Right ventricle myocardium inferior (tissue), 1 donor: Measurements from ENCODE around the gene MAGEF1. TPM values are rescaled to one million over a fixed set of nuclear protein-coding genes. Genes with fewer than 3 reads are reported as not detected.

Source experiments
- ATAC-seq: fragments of 200-7000 bp; cut with Tn5 transposase; one replicate; pipeline ENCODE4 v1.9.1; 2020; ENCODE audit warnings: mild to moderate bottlenecking, moderate library complexity
- DNase-seq: peaks from one replicate; pipeline ENCODE4 v3.0.0; 2021; ENCODE audit errors: missing footprints
- intact Hi-C: fragments of 100-400 bp; cut with DNase I; formaldehyde crosslinking; loops from one replicate; pipeline ENCODE4 v1.11.0; 2022
- long read RNA-seq: library from polyadenylated mRNA; unstranded; transcript quantifications from one replicate; pipeline ENCODE4 v2.0.0, GENCODE V29; 2021
- total RNA-seq: library from RNA; stranded (reverse); fragmentation: NEBNext Ultra II Directional; extraction: Animal tissue kit (Norgen Biotek cat#: 25700); gene quantifications from one replicate; pipeline ENCODE4 v1.2.1, GENCODE V29; 2021
- donor health status: DM: no; HTN: yes; CAD: no; lungs with severe emphysema.

MAGEF1 gene, protein sequence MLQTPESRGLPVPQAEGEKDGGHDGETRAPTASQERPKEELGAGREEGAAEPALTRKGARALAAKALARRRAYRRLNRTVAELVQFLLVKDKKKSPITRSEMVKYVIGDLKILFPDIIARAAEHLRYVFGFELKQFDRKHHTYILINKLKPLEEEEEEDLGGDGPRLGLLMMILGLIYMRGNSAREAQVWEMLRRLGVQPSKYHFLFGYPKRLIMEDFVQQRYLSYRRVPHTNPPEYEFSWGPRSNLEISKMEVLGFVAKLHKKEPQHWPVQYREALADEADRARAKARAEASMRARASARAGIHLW
- 31.3 TPM for total RNA-seq
- long read RNA-seq, transcript MAGEF1-201 (1 exons, 1,636 nt): major isoform, 28 of 28 reads
- long read RNA-seq, partial matches to known transcripts: 0 of 28 reads
- long read RNA-seq, other reads (novel, unspliced or antisense): 0 of 28 reads

DNA sequence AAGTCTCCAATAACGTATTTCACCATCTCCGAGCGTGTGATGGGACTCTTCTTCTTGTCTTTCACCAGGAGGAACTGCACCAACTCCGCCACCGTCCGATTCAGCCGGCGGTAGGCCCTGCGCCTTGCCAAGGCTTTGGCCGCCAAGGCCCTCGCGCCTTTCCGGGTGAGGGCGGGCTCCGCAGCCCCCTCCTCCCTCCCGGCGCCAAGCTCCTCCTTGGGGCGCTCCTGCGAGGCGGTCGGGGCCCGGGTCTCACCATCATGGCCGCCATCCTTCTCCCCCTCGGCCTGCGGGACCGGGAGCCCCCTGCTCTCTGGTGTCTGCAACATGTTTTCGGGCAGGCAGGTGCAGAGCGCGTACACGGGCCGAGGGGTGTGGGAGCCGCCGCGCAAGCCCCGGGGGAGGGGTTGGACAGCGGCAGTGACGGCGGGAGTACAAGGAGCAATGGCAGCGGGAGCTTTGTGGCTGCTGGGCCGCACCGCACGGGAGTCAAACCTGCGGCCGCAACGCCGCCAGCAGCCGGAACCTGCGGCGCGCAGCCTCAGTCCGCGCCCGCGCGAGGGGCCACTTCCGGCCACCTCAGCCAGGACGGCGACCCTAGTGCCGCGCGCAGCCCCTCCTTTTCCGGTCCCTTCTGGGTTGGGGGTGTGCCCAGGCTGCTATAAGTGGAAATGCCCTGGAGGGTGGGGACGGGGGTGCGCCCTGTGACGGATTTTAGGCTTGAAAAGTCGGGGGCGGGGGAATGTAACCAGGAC is at the start of gene MAGEF1:
Gene MAGEF1, minus strand, starts transcription at position 572 of the 755 bp plus-strand sequence. Its CDS starts 243 bp downstream, at position 329.
- DNase-seq: peak; percentile 88
- ATAC-seq: peak; percentile 94
- intact Hi-C loops: loop anchor here (2.0 kb wide), 1 partner anchor 129 kb away; no protein-coding TSS in a partner anchor

DNA sequence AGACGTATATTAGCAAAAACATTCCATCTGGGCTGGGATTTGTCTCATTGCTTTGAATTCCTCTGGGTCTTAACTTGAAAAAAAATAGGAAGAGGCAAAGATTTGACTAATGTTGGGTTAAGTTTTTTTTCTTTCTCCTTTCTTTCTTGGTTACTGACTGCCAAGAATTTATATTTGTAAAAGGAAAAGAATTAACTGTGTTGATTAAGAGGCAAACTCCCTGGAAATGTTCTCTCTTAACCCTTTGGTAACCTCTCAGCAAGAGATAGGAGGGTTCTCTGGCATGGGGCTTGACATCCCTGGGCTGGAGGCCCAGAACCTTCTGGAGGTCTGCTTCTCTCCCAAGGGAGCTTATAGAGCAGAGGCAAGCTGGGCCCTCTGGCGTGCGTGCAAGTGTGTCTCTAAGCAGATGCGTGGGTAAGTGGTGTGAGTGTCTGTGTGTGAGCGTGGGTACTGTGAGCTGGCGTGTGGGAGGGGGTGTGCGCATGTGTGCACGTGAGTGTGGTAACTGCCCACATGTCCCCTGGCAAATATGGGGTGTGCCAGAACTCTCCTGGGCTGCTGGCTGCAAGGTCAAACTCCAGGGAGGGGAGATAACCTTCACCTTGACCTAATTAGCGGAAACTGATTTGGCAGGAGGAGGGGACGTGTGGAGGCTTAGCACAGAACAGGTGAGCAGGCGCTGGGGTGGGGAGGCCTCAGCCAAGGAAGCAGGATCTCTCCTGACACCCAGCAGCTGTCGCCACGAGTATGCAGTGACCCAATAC is 49.4 kb upstream of the MAGEF1 start:
- intact Hi-C loops: no loop called here
- ATAC-seq: peak; percentile 47
- no peak for DNase-seq

DNA sequence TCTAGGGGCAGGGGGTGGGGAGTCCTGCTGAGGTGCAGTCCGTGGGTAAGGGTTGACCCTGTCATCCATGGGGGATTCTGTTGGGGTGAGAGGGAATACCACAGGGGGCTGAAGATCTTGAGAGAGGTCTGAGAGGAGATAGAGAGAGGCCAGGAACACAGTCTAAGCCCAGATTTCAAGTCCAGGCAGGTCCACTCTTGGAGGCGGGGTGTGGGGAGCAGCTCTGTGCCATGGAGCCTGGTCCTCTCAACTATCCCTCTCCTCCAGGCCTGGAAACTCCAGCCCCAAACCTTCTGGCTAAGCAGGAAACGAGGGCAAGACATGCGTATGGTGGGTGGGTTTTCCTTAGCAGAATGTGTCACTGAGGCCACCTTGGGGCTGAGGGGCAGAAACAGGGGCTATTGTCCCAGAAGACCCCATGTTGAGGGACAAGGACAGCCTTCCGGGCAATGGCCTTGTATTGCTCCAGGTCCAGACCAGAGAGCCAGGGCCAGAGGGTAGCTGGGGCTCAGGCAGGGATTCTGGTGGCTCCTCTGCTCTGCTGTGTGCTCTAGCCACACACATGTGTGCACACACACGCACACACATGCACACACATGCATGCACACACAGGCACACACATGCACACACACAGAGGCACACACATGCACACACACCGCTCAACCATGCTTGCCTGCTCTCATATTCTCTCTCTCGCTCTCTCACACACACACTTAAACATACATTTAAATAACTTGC is 48.6 kb upstream of the MAGEF1 start:
- no peak for DNase-seq
- intact Hi-C loops: no loop called here
- ATAC-seq: no peak

DNA sequence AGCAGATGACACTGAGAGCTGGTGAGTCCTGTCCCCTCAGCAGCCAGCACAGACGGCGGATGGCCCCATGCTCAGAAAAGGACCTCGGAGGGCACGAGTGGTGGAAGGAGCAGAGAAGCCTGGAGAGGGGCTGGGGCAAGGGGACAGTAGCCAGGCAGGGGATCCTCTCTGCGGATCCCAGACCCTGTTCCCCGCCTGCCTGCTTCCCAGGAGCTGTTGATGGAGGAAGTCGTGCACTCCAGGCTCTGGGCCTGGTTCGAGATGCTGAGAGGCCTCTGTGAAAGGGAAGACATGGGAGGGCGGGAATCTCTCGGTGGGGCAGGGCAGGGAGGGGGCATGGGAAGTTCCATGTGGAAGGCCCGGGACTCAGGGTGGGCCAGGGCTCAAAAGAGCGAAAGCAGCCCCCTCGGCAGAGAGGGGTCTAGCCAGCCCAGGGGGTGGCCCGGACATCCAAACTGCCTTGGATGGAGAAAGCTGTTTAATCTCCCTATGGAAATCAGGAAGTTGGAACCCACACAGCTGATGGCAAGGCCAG is 47.9 kb upstream of the MAGEF1 start:
- no peak for ATAC-seq
- intact Hi-C loops: no loop called here

DNA sequence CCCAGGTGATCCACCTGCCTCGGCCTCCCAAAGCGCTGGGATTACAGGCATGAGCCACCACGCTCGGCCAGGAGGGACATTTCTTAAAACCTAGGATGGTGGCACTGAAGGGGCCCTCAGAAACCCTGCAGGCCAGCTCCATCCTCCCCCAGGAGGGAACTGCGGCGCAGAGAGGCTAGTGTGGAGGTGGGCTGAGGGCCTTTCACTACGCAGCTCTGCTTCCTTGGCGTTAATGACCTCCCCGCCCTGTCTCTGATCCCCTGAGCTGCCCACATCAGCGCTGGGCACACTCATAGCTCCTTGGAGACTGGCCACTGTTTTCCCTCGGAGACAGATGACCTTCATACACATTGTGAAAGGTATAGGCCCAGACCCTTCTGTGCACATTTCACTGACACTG is 46.2 kb upstream of the MAGEF1 start:
- ATAC-seq: no peak
- intact Hi-C loops: no loop called here
- no peak for DNase-seq

More for the DNA sequence above, 47.9 kb upstream of the MAGEF1 start:
- DNase-seq: no peak

DNA sequence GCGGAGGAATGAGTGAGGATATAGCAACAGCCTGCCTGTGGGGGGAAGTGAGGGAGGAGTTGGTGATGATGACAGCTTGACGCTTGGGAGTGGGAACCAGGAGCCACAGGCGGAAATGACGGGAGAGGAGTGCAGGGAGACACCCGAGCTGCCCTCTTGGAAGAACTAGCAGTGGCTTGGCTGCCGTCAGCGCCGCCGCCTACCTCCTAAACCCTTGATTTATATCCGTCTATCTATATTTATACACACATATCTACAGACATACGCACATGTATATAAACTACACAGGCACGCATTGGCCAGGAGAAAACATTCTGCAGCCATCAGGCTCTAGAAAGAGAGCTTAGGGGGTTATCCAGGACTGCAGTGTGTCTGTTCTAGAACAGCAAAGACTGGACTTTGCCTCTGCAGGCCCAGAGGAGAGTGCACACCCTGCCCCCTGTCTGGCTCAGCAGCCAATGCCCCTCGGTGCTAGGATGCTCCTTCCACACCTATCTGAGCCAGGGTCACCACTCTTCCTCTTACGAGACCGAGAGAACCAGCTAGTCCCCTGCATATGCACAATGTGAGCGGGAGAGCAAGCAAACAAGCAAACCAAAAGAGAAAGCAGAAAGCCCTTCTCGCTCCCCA is 45.3 kb upstream of the MAGEF1 start:
- ATAC-seq: peak; percentile 85
- peak; percentile 81 for DNase-seq
- intact Hi-C loops: no loop called here

DNA sequence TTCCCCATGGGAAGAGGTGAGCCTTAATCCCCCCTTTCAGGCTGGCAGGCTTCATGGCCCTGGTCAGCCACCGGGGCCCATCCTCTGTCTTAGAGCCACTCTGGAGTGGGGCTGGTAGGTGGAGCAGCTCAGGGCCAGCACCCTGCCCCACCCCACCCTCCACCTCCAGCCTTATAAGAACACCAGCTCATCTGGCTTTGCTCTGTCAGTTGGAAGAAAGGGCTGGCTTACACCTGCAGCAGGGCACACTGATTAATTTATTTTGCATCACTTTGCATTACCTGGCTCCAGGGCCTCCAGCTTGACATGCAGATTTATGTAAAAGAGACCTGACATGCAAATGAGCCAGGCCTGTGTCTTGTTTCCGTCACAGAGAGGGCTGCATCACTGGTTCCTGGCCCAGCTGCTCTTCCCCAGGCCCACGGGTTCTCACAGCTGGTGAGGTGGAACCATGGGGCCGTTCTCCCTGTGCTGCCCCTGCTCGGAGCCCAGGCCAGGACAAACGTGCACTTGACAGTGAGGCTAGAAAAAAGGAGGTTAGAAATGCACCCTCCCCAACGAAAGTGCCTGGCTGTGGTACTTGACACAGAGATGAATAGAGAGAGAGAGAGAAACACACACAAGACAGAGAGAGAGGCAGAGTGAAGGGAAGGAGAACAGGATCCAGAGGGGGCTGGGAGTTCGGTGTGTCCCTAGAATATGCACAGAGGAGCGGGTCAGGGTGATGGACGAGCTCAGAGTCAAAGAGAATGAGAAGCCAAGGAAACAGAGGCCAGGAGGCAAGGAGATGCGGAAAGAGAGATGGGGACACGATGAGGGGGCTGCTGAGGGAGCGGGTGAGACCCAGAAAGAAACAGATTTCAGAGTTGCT is 44.5 kb upstream of the MAGEF1 start:
- ATAC-seq: no peak
- intact Hi-C loops: no loop called here
- DNase-seq: no peak

DNA sequence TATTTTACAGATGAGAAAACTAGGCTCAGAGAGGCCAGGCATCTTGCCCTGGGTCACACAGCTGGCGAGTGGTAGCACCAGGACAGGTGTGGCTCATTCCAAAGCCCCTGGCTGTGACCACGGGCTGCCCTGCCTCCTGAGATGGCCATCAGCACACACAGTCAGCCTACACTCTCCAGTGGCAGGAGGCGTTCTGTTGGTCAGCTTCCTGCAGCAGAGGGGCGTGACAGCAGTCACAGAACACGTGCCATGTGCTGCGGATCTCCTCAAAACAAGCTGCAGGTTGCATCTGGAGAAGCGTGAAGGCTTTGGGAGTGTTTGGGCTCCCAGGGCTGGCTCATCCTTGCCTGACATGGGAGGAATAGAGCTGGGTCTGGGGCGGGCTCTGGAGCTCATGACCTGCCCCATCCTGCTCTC is 43.5 kb upstream of the MAGEF1 start:
- intact Hi-C loops: no loop called here
- DNase-seq (no peak), ATAC-seq (no peak)

DNA sequence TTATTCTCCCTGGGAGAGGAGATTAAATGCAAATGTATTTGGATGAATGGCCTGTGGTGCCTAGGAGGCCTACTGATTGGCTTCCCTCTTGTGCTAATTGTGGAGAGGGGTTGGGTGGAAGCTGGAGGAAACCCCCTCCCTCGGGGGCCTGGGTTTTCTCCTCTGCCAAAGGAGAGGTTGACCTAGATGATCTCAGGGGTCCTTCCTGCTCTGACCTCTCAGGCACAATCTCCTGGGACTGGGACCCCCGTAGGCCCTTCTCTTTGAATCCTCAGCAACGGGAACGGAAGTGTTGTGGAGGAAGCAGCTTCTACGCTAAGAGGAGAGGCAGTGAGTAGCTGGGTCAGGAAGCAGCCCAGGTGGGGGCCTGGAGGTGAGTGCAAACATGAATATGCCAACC is 40.5 kb upstream of the MAGEF1 start:
- ATAC-seq: no peak
- intact Hi-C loops: no loop called here
- no peak for DNase-seq

DNA sequence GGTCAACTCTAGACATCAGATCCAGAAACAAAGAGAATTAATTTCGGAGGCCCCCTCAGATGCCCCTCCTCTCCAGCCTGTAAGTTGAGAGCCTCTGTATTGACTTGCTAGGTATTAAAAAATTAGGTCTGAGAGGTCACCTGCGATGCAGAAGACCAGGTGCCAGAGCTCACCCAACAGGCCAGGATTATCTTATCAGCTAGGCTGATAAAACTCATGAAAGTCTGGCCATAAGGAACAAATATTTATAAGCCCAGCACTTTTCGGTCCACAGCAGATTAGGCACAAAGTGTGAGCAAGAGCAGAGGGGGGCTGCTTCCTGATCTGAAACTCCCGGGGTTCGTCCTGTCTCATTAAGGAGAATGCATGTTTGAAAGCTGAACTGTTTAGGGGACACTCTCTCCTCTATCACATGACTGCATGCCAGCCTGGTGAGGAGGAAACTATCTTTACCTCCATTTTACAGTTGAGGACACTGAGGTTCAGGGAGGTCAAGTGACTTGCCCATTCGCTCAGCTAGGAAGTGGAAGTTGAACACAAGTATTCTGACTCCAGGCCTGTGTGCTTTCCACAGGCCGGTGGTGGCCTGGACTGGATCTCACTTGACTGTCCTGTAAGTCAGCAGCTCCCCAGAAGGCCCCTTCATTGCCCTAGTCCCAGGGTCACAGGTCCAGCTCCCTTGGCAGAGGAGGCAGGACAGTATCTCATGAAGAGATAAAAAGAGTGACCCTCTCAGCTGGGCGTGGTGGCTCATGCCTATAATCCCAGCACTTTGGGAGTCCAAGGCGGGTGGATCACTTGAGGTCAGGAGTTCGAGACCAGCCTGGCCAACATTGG is 39.6 kb upstream of the MAGEF1 start:
- ATAC-seq: no peak
- no peak for DNase-seq
- intact Hi-C loops: no loop called here

DNA sequence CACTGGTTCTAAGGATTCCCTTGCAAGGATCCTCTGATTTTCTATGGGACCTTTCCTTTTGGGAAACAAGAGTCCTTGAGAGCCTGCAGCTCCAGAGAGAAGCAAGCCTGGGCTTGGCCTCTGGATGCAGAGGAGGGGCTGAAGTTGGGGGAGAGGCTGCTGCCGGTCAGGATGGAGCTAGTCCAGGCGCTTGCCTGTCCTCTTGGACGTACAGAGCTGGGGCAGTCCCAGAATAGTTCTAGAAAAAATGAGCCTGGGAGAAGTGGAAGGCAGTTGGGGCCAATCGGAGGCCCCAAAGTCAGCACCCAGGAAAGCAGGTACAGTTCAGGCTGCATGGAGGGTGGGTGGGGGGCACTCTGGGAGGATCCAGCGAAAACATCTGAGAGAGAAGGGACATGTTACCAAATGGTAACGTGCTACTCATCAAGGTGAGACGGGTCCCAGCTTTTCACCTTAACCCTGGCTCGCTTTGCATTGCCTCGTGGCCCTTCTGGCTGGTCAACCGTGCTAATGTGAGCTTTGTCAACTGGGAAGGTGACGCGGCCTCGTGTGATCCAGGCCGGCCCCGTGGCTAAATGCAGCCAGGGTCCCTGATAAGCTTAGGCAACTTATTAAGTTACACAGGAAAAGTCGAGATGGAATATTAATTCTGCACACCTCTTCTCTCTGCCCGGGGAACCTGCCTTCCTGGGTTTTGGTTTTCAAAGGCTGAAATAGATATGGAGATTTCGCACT is 38.7 kb upstream of the MAGEF1 start:
- intact Hi-C loops: no loop called here
- DNase-seq (no peak), ATAC-seq (no peak)

DNA sequence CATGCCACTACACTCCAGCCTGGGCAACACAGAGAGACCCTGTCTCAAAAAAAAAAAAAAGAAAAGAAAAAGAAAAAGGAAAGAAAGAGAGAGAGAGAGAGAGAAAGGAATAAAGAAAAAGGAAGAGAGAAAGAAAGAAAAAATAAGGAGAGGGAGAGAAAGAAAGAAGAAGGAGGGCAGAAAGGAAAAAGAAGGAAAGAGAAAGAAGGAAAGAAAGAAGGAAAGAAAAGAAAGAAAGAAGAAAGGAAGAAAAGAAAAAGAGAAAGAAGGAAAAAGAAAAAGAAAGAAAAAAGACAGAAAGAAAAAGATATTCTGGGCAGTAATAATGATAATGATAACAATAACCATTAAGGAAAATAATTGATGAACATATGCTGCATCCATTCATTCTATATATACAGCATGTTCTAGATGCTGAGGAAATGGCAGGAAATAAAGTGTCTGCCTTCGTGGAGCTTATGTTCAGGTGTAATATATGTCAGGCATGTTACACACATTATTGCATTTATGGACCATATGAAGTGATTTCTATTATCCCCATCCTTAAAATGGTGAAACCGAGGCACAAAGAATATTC is 37.4 kb upstream of the MAGEF1 start:
- intact Hi-C loops: no loop called here

DNA sequence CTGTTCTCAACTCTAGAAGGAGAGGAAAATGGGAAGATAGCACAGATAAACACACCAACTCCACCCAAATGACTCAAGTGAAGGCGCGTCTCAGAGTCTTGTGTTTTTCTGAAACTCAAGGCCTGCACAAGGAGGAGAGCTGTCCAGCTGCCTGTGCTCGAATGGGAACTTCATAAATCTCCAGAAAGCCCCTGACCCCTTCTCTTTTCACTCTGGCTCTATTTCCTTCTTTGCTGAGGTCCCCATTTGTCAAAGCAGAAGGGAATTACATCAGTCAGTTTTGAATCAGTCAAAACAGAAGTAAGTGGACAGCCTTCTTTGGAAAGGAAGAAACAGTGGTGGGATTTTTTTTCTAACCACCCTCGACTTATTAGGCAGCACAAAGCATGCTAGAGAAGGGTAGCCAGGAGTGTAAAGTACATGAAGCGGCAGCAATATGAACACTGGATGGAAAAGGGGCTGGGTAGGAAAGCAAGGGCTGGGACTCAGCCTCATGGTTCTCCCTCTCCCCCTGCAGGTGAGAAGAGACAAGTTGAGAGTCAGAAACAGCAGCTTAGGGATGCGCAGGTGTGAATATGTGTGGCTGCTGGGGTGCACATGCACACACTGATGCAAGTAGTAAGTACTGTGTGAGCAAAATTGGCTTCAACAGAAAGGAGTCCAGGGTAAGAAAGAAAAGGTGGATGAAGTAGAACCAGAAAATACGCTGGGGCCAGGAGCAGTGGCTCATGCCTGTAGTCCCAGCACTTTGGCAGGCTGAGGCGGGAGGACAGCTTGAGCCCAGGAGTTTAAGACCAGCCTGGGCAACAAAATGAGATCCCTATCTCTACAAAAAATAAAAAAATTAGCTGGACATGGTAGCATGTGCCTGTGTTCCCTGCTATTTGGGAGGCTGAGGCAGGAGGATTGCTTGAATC is 36.6 kb upstream of the MAGEF1 start:
- peak; percentile 31 for ATAC-seq
- no peak for DNase-seq
- intact Hi-C loops: no loop called here

More for the DNA sequence above, 37.4 kb upstream of the MAGEF1 start:
- DNase-seq (no peak), ATAC-seq (no peak)
